Upper lobe of left lung (tissue), 6 donors: Measurements from ENCODE around the gene SEMA4C. TPM values are rescaled to one million over a fixed set of nuclear protein-coding genes. Genes with fewer than 3 reads are reported as not detected.

ENCODE experiments used
- ATAC-seq, 2 donors: fragments of 200-7000 bp; cut with Tn5 transposase; one replicate each; pipeline ENCODE4 v1.9.1; 2022; ENCODE audit warnings: mild to moderate bottlenecking in 2 of 2, moderate library complexity in 2 of 2; ENCODE audit not compliant: low FRiP score in 2 of 2
- DNase-seq, 2 donors: peaks; one replicate each; pipeline ENCODE4 v3.0.0-alpha.2; 2019 to 2020
- H3K27ac ChIP-seq, 4 donors: fragments of 200-600 bp; sonication (generic); one replicate each; pipeline ENCODE4 v1.5.1; 2016 to 2019
- H3K27me3 ChIP-seq, 4 donors: fragments of 200-600 bp; sonication (generic); one replicate each; pipeline ENCODE4 v1.5.1; 2017 to 2019
- H3K36me3 ChIP-seq, 4 donors: fragments of 200-600 bp; sonication (generic); one replicate each; pipeline ENCODE4 v1.5.1; 2016 to 2019
- H3K4me1 ChIP-seq, 4 donors: fragments of 200-600 bp; sonication (generic); one replicate each; pipeline ENCODE4 v1.5.1; 2018 to 2019
- H3K4me3 ChIP-seq, 4 donors: fragments of 200-600 bp; sonication (generic); one replicate each; pipeline ENCODE4 v1.5.1; 2017 to 2019; ENCODE audit warnings: mild to moderate bottlenecking in 2 of 4, moderate library complexity in 1 of 4
- H3K9me3 ChIP-seq, 4 donors: fragments of 200-600 bp; sonication (generic); one replicate each; pipeline ENCODE4 v1.5.1; 2018 to 2019
- EP300 ChIP-seq, 4 donors: sonication (generic); formaldehyde crosslinking; IDR thresholded peaks; one replicate each; pipeline ENCODE4 v1.5.1; 2017; ENCODE audit warnings: antibody characterized with exemption in 4 of 4, control low read depth in 2 of 4
- POLR2A ChIP-seq, 4 donors: fragments of 450-650 bp; IDR thresholded peaks; one replicate each; pipeline ENCODE4 v1.5.1; 2016 to 2017; ENCODE audit warnings: antibody characterized with exemption in 4 of 4, mild to moderate bottlenecking in 2 of 4
- POLR2AphosphoS5 ChIP-seq, 2 donors: sonication (generic); formaldehyde crosslinking; IDR thresholded peaks; one replicate each; pipeline ENCODE4 v1.5.1; 2017; ENCODE audit warnings: antibody characterized with exemption in 2 of 2
- WGBS, 2 donors: methylation state at CpG; one replicate each; pipeline ENCODE4 v1.1.5; 2017 to 2018; 5-methylcytosine and 5-hydroxymethylcytosine counted together
- total RNA-seq, 6 donors: library from RNA; depleted of rRNA in 4 of 6; stranded (reverse); fragments of >200 nt in 4 of 6; gene quantifications; one replicate each; pipeline versions ENCODE4 v1.1.0 to v1.2.1, GENCODE V29; 2016 to 2021
- TF ChIP-seq, protein P1 (sequence below), 6 experiments: fragments of 450-650 bp in 4 of 6; fragments of 200-600 bp in 2 of 6; sonication (generic) in 2 of 6; IDR thresholded peaks; one replicate each; pipeline ENCODE4 v1.5.1; 2016 to 2019; ENCODE audit warnings: antibody characterized with exemption in 6 of 6
- donor health status: DM: no; HTN: no; CAD: no; lungs with moderate emphysema.
- donor health status: DM: no; HTN: yes; CAD: no; lungs with severe emphysema.

The SEMA4C gene
- total RNA-seq, 6 donors from 2014 or later, result 14.0 to 43.6 (median 24.2) TPM

DNA sequence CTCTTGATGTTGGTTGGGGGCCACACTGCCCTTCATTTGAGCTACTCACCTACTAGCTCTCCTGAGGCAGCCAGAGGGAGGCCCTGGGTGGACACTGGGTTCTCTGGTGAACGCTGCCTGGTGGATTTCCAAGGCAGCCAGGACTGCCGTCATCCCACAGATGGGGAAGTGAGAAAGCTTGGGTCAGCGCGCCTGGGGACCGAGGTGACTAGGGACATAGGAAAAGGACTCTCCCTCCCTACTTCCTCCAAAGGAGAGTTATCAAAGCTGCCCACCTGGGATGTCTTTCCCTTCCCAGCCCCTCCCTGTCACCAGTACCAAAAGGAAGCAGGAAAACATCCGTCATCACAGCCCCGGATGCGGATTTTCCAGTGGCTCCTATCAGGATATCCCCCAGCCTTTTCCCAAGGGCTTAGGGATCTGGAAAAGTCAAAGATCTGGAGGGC is 3.8 kb upstream of the SEMA4C start:
- H3K27me3 ChIP-seq, result peaks cover 0 to 8% (median 0%) of the 10 kb centered on the region in 4 donors
- WGBS, 2 donors, result 42 to 50% methylated on average over 8 of the region's 8 CpGs

DNA sequence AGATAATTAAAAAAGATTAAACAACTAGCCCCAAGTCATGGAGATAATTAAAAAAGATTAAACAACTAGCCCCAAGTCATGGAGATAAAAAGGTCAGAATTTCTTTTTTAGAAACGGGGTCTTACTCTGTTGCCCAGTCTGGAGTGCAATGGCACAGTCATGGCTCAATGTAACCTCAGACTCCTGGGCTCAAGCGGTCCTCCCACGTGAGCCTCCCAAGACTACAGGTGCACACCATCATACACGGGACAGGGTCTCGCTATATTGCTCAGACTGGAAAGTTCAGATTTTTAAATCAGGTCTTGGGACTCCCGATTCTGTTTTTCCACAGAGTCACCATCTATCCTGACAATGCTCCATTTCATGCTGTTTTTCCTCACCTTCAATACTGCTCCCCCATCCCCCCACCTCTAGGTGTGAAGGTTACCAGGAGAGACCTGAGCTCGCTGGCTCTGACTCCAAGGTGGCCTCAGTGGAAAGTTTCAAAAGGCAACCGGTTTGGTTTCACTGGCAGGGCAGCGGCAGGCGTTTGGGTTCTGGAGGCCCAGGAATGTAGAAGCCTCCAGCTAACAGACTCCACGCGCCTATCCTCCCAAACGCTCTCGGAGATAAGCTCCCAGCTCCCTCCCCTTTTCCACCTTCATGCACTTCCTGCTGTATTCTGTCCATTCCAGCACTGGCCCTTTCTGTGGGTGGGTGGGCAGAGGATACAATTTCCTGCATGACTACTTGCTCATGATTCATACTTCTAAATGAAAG is 2.9 kb upstream of the SEMA4C start:
- Histone ChIP-seq H3K27me3 (peaks cover 0 to 8% (median 0%) of the 10 kb centered on the region in 4 donors), H3K27ac (peak overlapping the region; percentile 12 to 78 (median 49)), H3K9me3 (no peaks in the 10 kb centered on the region), H3K4me1 (peaks cover 37 to 46% (median 39%) of the 10 kb centered on the region in 4 donors), H3K4me3 (no peak overlapping the region), H3K36me3 (no peaks in the 10 kb centered on the region)
- TF ChIP-seq, protein P1, sequence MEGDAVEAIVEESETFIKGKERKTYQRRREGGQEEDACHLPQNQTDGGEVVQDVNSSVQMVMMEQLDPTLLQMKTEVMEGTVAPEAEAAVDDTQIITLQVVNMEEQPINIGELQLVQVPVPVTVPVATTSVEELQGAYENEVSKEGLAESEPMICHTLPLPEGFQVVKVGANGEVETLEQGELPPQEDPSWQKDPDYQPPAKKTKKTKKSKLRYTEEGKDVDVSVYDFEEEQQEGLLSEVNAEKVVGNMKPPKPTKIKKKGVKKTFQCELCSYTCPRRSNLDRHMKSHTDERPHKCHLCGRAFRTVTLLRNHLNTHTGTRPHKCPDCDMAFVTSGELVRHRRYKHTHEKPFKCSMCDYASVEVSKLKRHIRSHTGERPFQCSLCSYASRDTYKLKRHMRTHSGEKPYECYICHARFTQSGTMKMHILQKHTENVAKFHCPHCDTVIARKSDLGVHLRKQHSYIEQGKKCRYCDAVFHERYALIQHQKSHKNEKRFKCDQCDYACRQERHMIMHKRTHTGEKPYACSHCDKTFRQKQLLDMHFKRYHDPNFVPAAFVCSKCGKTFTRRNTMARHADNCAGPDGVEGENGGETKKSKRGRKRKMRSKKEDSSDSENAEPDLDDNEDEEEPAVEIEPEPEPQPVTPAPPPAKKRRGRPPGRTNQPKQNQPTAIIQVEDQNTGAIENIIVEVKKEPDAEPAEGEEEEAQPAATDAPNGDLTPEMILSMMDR (IDR thresholded peaks at IDR 0.05), result no peak
- TF ChIP-seq POLR2A (IDR thresholded peaks at IDR 0.05) (no peak), EP300 (IDR thresholded peaks at IDR 0.05) (no peak), POLR2AphosphoS5 (IDR thresholded peaks at IDR 0.05) (no peak)
- ATAC-seq (no peak), DNase-seq (no peak)
- WGBS, 2 donors, result 74 to 79% methylated on average over 14 of the region's 14 CpGs

More for the DNA sequence above, 3.8 kb upstream of the SEMA4C start:
- H3K36me3 ChIP-seq, result no peaks in the 10 kb centered on the region
- ATAC-seq, result peak in 1 of 2 donors; percentile 16
- peak in 1 of 2 donors; percentile 62 for DNase-seq
- no peak overlapping the region for H3K4me3 ChIP-seq
- H3K27ac ChIP-seq, result peak overlapping the region; percentile 12 to 78 (median 49)
- TF ChIP-seq POLR2A (IDR thresholded peaks at IDR 0.05) (no peak), POLR2AphosphoS5 (IDR thresholded peaks at IDR 0.05) (peak; percentile 43 to 56), EP300 (IDR thresholded peaks at IDR 0.05) (peak in 1 of 4 donors; percentile 20)
- H3K4me1 ChIP-seq, result peaks cover 29 to 37% (median 34%) of the 10 kb centered on the region in 4 donors
- H3K9me3 ChIP-seq, result no peaks in the 10 kb centered on the region

DNA sequence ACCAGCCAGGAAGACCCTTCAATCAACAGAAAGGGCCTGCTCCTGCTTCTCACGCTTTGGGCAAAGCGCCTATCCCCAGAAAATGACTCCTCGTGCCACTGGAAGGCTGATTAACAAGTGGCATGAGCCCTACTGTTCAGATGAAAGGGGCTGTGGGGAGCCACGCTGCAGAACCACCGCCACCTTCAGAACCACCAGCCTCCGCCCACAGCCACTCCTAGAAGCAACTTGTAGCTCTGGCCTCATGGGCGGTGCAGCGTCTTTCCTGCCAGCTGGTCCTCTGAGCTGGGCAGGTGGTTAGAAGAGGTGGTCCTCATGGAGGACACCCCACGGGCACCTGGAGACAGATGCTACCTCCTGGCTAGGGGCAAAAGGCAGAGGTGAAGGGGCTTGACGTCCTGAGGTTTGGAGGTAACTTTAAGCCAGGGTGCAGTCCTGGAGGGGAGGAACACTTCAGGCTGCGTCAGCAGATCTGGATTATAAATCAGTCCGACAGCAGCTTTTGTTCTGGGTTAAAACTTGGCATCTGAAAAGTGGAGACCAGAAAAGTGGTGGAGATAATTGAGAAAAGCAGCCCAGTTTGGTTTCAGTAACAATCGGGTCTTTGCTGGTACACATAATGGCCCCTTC is 861 bp upstream of the SEMA4C start:
- H3K27ac ChIP-seq, result peak overlapping the region; percentile 87 to 98 (median 94)
- H3K4me3 ChIP-seq, result peak overlapping the region; percentile 66 to 95 (median 92)
- ATAC-seq (no peak), DNase-seq (peak in 1 of 2 donors; percentile 73)
- no peaks in the 10 kb centered on the region for H3K9me3 ChIP-seq
- peaks cover 0 to 9% (median 4%) of the 10 kb centered on the region in 4 donors for H3K36me3 ChIP-seq
- H3K27me3 ChIP-seq, result peaks cover 0 to 8% (median 0%) of the 10 kb centered on the region in 4 donors
- WGBS, 2 donors, result 8 to 13% methylated on average over 5 to 13 of the region's 13 CpGs
- TF ChIP-seq EP300 (IDR thresholded peaks at IDR 0.05) (no peak), POLR2A (IDR thresholded peaks at IDR 0.05) (peak in 1 of 4 donors; percentile 6), POLR2AphosphoS5 (IDR thresholded peaks at IDR 0.05) (peak in 1 of 2 donors; percentile 19)
- TF ChIP-seq, protein P1 (IDR thresholded peaks at IDR 0.05), result no peak
- peaks cover 57 to 66% (median 59%) of the 10 kb centered on the region in 4 donors for H3K4me1 ChIP-seq

DNA sequence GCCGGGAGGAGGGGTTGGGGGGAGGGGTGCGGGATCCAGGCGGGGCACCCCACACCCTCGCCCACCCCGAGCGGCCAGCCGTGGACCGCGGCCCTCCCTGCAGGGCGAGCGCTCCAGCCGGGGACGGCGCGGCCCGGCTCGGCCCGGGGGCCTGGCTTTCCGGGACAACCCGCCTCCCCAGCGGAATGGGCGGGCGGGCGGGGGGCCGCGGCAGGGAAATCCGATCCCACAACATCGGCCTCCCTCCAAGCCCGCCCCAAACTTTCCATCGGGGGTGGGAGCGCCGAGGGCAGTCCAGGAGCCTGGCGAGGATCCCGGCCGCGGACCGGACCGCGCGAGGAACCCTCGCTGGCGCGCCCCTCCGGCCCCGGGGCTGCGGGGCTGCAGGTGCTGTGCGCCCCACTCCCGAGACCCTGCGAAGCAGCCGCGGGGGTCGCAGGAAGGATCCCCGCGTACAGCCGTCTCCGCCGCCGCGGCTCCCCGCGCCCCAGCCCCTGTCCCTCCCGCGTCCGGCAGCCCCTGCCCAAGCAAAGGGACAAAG is 529 bp downstream of the SEMA4C start:
- peaks cover 57 to 71% (median 59%) of the 10 kb centered on the region in 4 donors for H3K4me1 ChIP-seq
- H3K27me3 ChIP-seq, result peaks cover 0 to 8% (median 0%) of the 10 kb centered on the region in 4 donors
- DNase-seq, result peak; percentile 75 to 92
- TF ChIP-seq POLR2A (IDR thresholded peaks at IDR 0.05), result no peak
- TF ChIP-seq EP300 (IDR thresholded peaks at IDR 0.05), result no peak
- peak; percentile 9 to 58 for TF ChIP-seq POLR2AphosphoS5 (IDR thresholded peaks at IDR 0.05)
- TF ChIP-seq, protein P1 (IDR thresholded peaks at IDR 0.05), result peak in 1 of 6 experiments; percentile 33
- 0% methylated on average over 5 of the region's 64 CpGs; no CpG with 5 or more reads in 1 of the 2 donors for WGBS, 2 donors
- peak; percentile 19 to 60 for ATAC-seq
- peaks cover 11 to 23% (median 17%) of the 10 kb centered on the region in 4 donors for H3K36me3 ChIP-seq
- H3K9me3 ChIP-seq, result no peaks in the 10 kb centered on the region
- peak overlapping the region; percentile 66 to 95 (median 92) for H3K4me3 ChIP-seq
- peak overlapping the region; percentile 87 to 98 (median 94) for H3K27ac ChIP-seq
